Mucosa of descending colon (tissue), 3 donors: ENCODE results near the gene FCHSD2. TPM values are rescaled to one million over a fixed set of nuclear protein-coding genes. Genes with fewer than 3 reads are reported as not detected.

ENCODE experiments used
- ATAC-seq: fragments of 200-7000 bp; cut with Tn5 transposase; one replicate; pipeline ENCODE4 v1.9.1; 2020; ENCODE audit warnings: mild to moderate bottlenecking, moderate library complexity
- DNase-seq, 3 donors: peaks; one replicate each; pipeline ENCODE4 v3.0.0-alpha.2; 2020
- H3K36me3 ChIP-seq: fragments of 200-600 bp; one replicate; pipeline ENCODE4 v1.8.0; 2021; ENCODE audit warnings: low read depth, mild to moderate bottlenecking
- H3K4me1 ChIP-seq: fragments of 200-600 bp; one replicate; pipeline ENCODE4 v1.8.0; 2021; ENCODE audit warnings: low read depth, mild to moderate bottlenecking
- H3K4me3 ChIP-seq: fragments of 200-600 bp; one replicate; pipeline ENCODE4 v1.8.0; 2021; ENCODE audit warnings: mild to moderate bottlenecking
- H3K9me3 ChIP-seq: fragments of 200-600 bp; one replicate; pipeline ENCODE4 v1.8.0; 2021; ENCODE audit warnings: mild to moderate bottlenecking
- intact Hi-C, 2 donors: fragments of 100-400 bp; cut with DNase I in 1 of 2; cut with micrococcal nuclease in 1 of 2; formaldehyde crosslinking; loops; one replicate each; pipeline versions ENCODE4 v1.11.0 to v1.11.1; 2022; cut with DNase I, micrococcal nuclease
- total RNA-seq, 3 donors: library from RNA; stranded (reverse); fragmentation: NEBNext Ultra II Directional in 2 of 3; extraction: Animal tissue kit (Norgen Biotek cat#: 25700) in 2 of 3; gene quantifications; one replicate each; pipeline versions ENCODE4 v1.2.1 to v1.2.4, GENCODE V29; 2021 to 2023
- TF ChIP-seq, protein P1 (sequence below): fragments of 200-600 bp; IDR thresholded peaks from one replicate; pipeline ENCODE4 v1.8.0; 2022; ENCODE audit warnings: antibody characterized with exemption, mild to moderate bottlenecking
- donor health status: DM: no; HTN: no; CAD: no; lungs with moderate emphysema.
- donor health status: DM: no; HTN: no; CAD: no.
- donor health status: DM: no; HTN: yes; CAD: no.

Gene FCHSD2
- total RNA-seq, 3 donors from 2014 or later, result 15.7 to 41.6 (median 21.6) TPM

DNA sequence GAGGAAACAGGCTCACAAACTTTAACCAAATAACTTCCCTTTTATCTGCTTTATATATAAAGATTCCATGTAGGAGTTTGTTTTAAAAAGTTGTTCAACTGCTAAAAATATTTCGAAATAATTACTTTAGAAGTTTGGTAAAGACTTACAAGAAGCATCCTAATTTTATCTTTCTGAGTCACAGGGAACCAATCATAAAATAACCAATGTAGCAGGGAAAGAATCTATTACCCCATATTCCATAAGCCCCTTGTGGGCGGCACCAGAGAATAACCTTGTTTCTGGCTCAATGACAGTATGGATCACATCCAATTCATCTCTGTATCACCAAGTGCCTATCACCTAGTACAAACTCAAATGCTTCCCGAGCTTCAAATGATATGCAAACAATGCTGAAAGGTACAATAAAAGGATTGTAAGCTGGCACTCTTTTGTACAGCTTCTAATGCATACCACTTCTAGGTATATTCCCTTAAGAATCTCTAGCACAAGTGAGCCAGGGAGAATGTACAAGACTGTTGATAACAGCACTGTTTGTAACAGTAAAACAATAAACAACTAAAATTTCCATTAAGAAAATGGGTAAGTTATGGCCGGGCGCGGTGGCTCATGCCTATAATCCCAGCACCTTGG lies 169.5 kb downstream of the FCHSD2 start:
- TF ChIP-seq, protein P1, sequence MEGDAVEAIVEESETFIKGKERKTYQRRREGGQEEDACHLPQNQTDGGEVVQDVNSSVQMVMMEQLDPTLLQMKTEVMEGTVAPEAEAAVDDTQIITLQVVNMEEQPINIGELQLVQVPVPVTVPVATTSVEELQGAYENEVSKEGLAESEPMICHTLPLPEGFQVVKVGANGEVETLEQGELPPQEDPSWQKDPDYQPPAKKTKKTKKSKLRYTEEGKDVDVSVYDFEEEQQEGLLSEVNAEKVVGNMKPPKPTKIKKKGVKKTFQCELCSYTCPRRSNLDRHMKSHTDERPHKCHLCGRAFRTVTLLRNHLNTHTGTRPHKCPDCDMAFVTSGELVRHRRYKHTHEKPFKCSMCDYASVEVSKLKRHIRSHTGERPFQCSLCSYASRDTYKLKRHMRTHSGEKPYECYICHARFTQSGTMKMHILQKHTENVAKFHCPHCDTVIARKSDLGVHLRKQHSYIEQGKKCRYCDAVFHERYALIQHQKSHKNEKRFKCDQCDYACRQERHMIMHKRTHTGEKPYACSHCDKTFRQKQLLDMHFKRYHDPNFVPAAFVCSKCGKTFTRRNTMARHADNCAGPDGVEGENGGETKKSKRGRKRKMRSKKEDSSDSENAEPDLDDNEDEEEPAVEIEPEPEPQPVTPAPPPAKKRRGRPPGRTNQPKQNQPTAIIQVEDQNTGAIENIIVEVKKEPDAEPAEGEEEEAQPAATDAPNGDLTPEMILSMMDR, result no peak
- intact Hi-C loops, result no loop called here
- Histone ChIP-seq H3K9me3 (no peaks in the 10 kb centered on the region), H3K4me1 (no peaks in the 10 kb centered on the region), H3K4me3 (no peak overlapping the region), H3K36me3 (no peaks in the 10 kb centered on the region)
- DNase-seq (peak in 2 of 3 donors; percentile 21 to 26), ATAC-seq (peak; percentile 57)

DNA sequence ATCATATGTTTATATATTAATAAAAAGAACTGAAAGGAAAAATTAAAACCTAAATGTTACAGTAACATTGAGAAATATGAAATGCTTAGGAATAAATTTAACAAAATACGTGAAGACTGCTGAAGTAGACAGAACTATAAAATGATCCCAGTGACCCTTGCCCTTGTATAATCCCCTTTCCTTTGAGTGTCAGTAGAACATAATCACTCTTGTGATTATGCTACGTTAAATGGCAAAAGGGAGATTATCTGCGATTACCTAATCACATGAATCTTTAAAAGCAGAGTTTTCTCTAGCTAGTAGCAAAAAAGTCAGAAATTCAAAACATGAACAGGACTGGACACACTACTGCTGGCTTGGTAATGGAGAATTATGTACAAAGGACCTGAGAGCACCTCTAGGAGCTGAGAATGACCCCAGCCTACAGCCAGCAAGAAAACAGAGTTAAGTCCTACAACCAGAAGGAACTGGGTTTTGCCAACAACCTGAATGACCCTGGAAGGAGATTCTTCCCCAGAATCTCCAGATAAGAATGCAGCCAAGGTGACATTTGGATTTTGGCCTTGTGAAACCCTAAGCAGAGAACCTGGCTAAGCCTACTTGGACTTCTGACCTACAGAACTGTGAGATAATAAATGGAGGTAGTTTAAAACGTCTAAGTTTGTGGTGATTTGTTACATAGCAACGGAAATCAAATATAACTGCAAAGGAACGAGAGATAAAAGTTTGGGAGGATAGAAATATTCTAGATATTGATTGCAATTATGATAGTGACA lies 170.7 kb downstream of the FCHSD2 start:
- Histone ChIP-seq H3K9me3 (no peaks in the 10 kb centered on the region), H3K4me1 (no peaks in the 10 kb centered on the region), H3K36me3 (no peaks in the 10 kb centered on the region), H3K4me3 (no peak overlapping the region)
- TF ChIP-seq, protein P1, result no peak
- intact Hi-C loops, result no loop called here
- ATAC-seq, result peak; percentile 41
- DNase-seq, result no peak

DNA sequence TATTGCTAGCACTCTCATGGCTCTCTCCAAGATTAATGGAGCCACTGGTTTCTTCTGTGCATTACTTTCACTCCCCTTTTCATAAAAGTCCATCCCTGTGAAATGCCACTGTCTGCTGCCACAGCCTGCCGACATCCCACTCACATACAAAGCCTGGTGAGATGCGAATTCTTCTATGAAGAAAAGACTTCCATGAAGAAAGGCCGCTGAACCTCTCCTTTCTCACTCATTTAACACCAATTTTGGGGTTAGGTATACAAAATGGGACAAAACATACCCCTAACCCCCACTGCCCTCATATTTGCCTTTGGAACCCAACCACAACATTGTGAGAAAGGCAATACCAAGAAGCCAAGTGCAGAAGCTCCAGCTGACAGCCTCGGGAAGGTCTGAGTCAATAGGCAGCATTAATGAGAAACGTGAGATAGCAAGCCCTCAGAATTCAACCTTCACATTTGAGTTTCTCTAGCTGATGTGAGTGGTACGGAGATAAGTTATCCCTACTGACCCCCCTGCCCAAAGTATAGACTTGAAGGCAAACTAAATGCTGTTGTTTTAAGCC lies 171.5 kb downstream of the FCHSD2 start:
- TF ChIP-seq, protein P1, result no peak
- H3K9me3 ChIP-seq, result no peaks in the 10 kb centered on the region
- no peak for DNase-seq
- intact Hi-C loops, result no loop called here
- no peaks in the 10 kb centered on the region for H3K4me1 ChIP-seq
- no peaks in the 10 kb centered on the region for H3K36me3 ChIP-seq
- no peak overlapping the region for H3K4me3 ChIP-seq
- no peak for ATAC-seq

DNA sequence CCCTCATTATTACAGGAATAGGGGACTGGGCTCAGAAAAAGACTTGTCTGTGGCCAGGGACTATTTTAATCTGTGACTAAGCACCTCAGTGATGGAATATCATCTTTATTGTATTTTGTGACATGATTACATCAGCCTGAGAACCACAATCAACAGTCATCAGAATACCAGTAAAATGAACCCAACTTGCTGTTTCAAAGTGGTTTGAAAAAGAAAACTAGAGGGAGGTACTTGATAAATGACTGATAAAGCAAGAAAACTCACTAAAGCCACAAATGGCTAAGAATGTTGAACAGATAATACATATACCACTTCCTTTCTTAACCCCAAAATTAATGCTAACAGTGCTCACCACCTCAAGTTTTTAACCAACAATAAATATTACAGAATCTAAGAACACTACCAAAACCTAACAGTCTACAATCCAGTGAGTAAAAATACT lies 172.2 kb downstream of the FCHSD2 start:
- TF ChIP-seq, protein P1, result no peak
- intact Hi-C loops, result no loop called here
- no peaks in the 10 kb centered on the region for H3K36me3 ChIP-seq
- DNase-seq (no peak), ATAC-seq (peak; percentile 25)
- no peaks in the 10 kb centered on the region for H3K4me1 ChIP-seq
- no peak overlapping the region for H3K4me3 ChIP-seq
- H3K9me3 ChIP-seq, result no peaks in the 10 kb centered on the region

DNA sequence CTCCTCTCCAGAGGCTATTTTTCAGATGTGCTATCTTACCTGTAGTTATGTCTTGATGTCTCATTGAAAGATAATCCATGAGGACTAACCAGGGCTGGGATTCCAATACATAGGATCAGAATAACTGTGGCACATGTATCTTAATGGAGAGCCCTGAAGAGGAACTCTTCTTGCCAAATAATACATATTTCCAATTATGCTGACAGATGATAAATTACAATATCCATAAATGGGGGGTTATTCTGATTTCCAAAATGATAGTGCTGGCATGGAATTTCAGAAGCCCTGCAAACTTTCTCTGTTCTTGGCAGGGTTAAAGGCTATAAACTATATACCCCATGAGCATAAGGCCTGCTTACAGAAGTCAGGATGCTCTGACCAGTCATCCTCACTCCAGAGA lies 173.7 kb downstream of the FCHSD2 start:
- intact Hi-C loops, result no loop called here
- Histone ChIP-seq H3K36me3 (no peaks in the 10 kb centered on the region), H3K9me3 (no peaks in the 10 kb centered on the region), H3K4me1 (no peaks in the 10 kb centered on the region), H3K4me3 (no peak overlapping the region)
- DNase-seq, result no peak
- ATAC-seq, result no peak
- TF ChIP-seq, protein P1, result no peak
